GM18858 (cell line): ENCODE measurements around the gene ZNF644.
"Not testable (repeated sequence)": the region's sequence is repeated elsewhere in the genome, so short reads cannot be mapped to it uniquely, and the experiment has no call there.

Experiments used
- ATAC-seq: cut with Tn5 transposase; IDR thresholded peaks from one replicate; pipeline ENCODE4 v1.9.1; 2021; ENCODE audit not compliant: unreplicated experiment

The ZNF644 gene

GRCh38 chr1:90928231-90928630, 93.6 kb downstream of the ZNF644 start:
- not testable (repeated sequence) for ATAC-seq

- ATAC-seq, result not testable (repeated sequence)
Observed at GRCh38 chr1:90927674-90928073, 94.2 kb downstream of the ZNF644 start.

GRCh38 chr1:90926971-90927370, 94.9 kb downstream of the ZNF644 start:
- no peak for ATAC-seq

- no peak for ATAC-seq
Observed at GRCh38 chr1:90925928-90926869, 95.6 kb downstream of the ZNF644 start.

- no peak for ATAC-seq
Observed at GRCh38 chr1:90924982-90925381, 96.9 kb downstream of the ZNF644 start.

- ATAC-seq, result no peak
Observed at GRCh38 chr1:90922996-90923395, 98.8 kb downstream of the ZNF644 start.

GRCh38 chr1:90922202-90922601, 99.6 kb downstream of the ZNF644 start:
- ATAC-seq, result no peak

GRCh38 chr1:90919900-90920299, 101.9 kb downstream of the ZNF644 start:
- peak; percentile 23 for ATAC-seq

GRCh38 chr1:90919190-90919719, 102.6 kb downstream of the ZNF644 start:
- ATAC-seq, result peak; percentile 52

- no peak for ATAC-seq
Observed at GRCh38 chr1:90911353-90911752, 110.5 kb downstream of the ZNF644 start.

GRCh38 chr1:90902672-90903071, 119.2 kb downstream of the ZNF644 start:
- no peak for ATAC-seq

- no peak for ATAC-seq
Observed at GRCh38 chr1:90899263-90899662, 122.6 kb downstream of the ZNF644 start.

- ATAC-seq, result not testable (repeated sequence)
Observed at GRCh38 chr1:90893679-90894078, 128.2 kb downstream of the ZNF644 start.

GRCh38 chr1:90892884-90893283, 129.0 kb downstream of the ZNF644 start:
- ATAC-seq, result not testable (repeated sequence)

GRCh38 chr1:90892196-90892595, 129.6 kb downstream of the ZNF644 start:
- ATAC-seq, result not testable (repeated sequence)

GRCh38 chr1:90891756-90892155, 130.1 kb downstream of the ZNF644 start:
- ATAC-seq, result not testable (repeated sequence)

- ATAC-seq, result no peak
Observed at GRCh38 chr1:90882221-90882620, 139.6 kb downstream of the ZNF644 start.

- no peak for ATAC-seq
Observed at GRCh38 chr1:90881034-90881433, 140.8 kb downstream of the ZNF644 start.

- no peak for ATAC-seq
Observed at GRCh38 chr1:90879281-90879680, 142.6 kb downstream of the ZNF644 start.

- ATAC-seq, result no peak
Observed at GRCh38 chr1:90876101-90876500, 145.7 kb downstream of the ZNF644 start.
